Stimulated activated CD4-positive, alpha-beta T cell treated with anti-CD3 and anti-CD28 coated beads, TNF-alpha, amount 100 ng/mL, for 48 hours (primary cell): ENCODE measurements around the gene SECTM1.
"Not testable (repeated sequence)": the region's sequence is repeated elsewhere in the genome, so short reads cannot be mapped to it uniquely, and the experiment has no call there.

Experiments used
- DNase-seq, 3 donors: peaks; one replicate each; pipeline ENCODE4 v3.0.0-alpha.2; 2020; ENCODE audit warnings: low read depth in 3 of 3

The SECTM1 gene

DNA sequence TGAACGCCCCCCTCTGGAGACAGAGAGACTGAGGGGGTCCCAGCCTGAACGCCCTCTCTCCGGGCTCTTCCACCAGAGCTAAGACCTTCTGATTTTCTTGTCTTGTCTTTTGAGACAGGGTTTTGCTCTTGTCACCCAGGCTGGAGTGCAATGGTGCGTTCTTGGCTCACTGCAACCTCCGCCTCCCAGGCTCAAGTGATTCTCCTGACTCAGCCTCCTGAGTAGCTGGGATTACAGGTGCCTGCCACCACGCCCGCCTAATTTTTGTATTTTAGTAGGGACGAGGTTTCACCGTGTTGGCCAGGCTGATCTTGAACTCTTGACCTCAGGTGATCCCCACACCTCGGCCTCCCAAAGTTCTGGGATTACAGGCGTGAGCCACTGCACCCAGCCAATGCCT lies 14.4 kb upstream of the SECTM1 start:
- not testable (repeated sequence) for DNase-seq

DNA sequence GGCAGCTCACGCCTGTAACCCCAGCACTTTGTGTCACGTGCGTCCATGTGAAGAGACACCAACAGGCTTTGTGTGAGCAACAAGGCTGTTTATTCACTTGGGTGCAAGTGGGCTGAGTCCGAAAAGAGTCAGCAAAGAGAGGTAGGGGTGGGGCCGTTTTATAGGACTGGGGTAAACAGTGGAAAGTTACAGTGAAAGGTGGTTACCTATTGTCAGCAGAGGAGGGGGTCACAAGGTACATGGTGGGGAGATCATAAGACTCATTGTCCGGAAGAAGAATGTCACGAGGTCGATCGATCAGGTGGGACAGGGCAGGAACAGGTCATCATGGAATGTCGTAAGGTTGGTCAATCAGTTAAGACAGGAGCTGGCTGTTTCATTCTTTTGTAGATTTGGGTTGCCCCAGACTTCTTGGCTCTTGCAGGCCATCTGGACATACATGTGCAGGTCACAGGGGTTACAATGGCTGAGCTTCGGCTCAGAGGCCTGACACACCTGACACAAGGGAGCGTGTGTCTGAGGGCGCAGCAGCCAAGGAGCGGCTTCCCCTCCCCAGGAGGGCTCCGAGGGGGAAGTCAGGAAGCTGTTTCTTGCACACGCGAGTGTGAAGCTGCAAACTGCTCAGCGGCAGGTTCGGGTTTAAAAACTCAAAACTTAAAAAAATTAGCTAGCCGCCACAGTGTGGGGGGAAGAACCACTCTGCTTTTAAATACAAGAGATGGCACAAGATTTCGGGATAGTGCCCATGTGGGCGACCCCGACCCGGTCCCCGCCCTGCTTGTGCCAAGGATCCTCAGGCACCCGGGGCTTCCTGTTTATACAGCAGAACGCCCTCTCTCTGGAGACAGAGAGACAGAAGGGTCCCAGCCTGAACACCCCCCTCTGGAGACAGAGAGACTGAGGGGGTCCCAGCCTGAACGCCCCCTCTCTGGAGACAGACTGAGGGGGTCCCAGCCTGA lies 13.1 kb upstream of the SECTM1 start:
- no peak for DNase-seq

DNA sequence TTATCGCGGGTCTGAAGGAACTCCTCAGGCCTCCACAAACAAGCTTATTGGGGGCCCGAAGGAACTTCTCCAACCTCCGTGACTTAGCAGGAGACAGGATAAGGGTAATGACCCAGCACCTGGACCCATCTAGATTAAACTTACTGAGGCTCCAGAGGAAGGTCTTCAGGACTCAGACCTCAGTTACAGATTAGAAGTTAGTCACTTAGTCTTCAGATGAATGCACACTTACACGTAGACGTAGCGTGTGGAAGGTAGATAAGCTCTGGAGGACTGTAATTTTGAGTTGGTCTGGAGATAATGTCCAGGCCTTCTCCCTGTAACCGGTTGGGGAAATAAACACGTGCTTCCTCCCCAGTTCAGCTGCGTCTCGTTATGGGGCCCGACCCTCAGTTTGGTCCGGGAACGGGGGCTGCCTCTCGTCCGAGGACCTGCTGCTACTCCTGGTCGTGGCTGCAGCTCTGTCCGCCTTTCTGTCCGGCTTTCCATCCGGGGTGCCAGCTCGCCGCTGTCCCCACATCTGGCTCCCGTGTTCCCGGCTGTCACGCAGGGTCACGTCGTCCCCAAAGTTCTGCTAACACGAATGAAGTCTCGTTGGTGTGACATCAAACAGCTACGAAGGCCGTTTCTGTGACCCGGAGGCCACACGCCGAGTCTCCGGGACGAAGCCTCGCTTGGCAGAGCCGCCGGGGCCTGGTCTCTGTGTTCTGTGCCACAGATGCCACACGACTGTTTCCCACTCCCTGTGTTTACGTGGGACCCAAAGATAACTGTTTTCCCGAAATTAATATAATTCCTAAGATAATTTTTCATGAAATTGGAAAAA lies 11.8 kb upstream of the SECTM1 start:
- DNase-seq = no peak

DNA sequence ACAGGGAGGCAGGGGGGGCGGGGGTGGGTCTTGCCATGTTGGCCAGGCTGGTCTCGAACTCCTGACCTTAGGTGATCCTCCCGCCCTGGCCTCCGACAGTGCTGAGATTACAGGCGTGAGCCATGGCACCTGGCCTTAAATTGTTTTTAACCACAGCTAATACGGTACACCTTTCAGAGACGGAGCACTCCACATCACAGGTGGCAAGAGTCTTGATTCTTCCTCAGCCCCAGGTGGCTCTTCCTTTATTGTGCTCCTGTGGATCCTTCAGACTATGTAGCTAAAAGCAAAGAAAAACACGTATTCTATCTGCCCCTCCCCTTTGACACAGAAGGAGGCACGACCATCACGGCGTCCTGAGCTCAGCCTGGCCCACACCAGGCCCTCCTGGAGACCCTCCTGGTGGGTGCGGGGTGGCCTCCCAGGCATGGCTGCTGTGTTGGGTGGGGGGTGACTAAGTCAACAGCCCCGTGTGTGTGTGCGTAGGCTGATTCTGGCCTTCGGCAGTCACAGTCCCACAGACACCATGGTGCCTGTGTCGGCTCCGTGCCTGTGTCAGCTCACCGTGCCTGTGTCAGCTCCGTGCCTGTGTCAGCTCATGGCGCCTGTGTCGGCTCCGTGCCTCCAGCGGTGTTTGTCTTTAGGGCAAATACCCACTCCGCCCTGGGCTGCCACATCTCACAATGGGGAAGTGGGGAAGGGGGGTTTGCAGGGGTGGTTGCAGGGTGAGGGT lies 10.8 kb upstream of the SECTM1 start:
- DNase-seq = no peak

DNA sequence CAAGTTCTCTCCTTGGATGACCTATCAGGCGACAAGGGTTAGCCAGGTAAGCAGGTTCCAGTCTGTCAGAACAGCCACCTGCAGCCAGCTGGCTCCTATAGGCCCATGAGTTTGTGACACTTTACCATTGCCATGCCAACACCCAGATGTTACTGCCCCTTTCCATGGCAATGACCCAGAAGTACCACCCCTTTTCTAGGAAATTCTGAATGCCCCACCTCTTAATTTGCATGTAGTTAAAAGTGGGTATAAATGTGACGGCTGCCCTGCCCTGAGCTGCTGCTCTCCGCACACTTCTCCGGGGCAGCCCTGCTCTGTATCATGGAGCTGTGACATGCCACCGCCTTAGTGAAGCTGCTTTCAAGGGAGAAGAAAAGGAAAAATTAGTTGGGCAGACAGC lies 10.0 kb upstream of the SECTM1 start:
- no peak for DNase-seq

DNA sequence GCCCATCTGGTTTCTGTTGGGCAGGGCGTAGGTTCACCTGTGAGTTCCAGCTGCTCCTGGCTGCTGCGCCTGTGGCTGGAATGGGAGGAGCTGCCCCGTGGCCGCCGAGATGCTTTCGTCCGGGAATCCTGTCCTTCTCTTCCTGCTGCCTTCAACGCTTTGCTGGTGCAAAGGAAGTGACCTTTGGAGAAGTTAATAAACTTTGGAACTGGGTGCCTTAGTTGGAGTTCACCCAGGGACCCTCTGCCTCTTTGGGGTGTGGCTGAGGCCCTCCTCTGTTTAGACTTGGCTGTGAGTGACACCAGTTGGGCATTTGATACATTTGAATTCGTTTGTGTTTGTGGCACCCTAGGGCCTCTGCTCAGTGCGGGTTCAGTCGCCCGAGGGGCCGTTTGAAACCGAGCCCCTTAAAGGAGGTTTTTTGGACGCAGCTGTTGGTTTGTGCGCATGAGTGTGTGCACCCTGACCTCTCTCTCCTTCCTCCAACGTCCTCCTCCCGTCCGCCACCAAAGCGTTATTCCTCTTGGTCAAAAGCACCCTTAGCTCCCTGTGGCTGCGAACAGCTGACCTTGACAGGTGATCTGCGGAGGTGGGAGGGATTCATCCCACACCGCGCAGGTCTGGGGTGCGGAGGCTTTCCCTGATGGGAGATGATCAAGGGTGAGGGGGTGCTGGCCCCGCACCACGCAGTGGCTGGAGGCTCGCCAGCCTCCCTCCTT lies 9.0 kb upstream of the SECTM1 start:
- no peak for DNase-seq

DNA sequence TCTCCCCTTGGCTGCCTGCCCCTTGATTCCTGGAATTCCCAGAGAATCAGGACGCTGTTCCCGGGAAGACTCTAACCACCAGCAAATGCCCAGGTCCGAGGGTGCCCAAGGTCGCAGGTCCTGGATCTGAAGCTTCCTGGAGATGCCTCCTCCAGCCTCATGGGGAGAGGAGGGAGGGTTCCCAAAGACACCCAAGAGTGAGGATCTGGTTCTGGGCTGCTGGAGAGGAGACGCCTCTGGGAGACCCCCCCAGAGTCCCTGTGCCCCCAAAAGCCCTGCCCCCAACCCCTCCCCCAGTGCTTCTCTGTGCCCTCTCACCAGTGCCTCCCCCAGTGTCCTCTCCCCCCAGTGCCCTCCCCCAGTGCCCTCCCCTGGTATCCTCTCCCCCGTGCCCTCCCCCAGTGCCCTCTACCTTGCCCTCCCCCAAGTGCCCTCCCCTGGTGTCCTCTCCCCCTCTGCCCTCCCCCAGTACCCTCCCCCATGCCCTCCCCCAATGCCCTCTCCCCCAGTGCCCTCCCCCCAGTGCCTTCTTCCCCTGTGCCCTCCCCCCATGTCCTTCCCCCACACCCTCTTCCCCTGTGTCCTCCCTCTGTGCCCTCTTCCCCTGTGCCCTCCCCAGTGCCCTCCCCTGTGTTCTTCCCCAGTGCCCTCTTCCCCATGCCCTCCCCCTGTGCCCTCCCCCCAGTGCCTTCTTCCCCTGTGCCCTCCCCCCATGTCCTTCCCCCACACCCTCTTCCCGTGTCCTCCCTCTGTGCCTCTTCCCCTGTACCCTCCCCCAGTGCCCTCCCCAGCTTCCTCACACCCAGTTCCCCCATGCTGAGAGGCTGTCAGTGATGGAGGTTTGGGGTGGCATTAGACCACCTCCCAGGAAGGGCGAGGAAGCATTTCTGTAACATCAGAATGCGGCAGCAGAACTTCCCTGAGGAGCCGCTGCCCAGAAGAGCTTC lies 6.3 kb upstream of the SECTM1 start:
- DNase-seq = no peak

DNA sequence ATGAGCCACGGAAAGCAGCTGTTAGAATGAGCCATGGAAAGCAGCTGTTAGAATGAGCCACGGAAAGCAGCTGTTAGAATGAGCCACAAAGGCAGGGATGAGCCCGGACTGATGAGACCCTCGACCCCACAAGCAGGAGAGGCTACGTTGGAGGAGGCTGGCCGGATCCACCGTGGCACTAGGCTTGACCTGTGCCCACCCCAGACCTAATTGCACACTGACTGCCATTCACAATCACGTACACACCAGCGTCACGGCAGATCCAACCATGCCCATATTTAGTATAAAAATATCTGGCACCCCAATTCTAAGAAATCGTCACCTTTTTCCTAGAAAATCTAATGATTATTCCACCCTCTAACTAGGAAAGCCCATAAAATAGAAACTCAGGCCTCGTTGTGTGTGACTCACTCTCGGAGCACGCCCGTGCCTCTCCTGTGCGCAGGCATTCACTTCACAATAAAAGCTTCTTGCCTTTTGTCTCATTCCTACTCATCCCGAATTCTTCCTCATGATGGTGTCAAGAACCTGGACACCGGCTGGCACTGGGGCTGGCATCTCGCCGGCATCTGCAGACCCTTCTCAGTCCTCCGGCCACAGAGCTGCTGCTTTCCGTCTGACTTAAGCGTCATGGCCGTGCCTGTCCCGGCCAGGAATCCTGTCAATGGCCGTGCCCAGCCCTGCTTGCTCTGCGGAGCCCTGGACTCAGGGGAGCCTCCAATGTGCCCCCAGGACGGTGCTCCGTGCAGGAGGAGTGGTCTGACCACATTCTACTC lies 5.5 kb upstream of the SECTM1 start:
- DNase-seq = no peak

DNA sequence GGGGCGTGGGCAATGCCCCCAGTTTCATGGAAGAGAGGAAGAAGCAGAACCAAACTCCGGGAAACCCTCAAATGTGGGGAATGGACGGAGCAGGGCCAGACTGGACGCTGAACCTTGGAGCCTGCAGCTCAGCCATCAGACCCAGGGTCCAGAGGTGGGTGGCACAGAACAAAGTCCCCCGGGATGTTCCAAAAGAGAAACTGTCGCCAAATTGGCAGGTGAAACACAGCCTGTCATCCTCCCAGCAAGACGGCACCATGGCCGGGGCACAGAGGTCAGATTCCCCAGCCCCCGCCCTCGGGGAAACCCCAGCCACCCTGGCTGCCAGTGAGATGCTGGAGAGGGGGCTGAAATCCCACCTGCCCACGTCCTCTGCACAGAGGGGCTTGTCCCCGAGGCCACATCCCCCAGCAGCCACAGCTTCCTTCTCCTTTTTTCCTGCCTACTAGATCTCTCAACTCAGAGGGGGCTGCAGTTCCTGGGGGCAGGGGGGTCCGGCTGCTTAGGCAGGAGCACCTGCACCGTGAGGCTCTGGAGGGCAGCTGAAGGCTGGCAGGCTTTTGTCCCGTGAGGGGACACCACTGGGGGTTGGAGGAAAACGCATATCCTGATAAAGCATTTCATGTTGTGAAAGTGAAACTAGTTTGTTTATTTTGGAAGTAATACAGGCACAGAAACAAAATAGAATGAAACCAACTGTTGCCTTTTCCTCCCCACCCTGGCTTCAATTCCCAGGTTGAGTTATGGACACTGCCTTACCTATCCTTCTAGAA lies 1.2 kb upstream of the SECTM1 start:
- DNase-seq = no peak

DNA sequence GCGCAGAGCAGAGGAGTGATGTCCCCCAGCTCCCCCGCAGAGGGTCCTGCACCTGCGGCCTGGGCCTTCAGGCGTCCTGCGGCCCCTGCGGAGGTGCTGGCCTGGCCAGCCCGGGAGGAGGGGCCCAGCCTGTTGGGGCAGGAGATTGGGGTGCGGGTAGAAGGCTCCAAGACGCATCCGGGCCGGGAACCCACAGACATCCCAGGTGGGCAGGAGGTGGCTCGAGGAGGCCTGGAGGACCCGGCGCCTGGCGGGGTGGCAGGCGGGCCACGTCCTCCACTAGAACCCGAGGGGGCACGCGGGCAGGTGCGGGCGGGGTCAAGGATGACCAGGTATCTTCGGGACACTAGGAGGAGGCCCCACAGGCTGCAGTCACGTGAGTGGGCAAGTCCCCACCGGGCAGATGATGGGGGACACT lies 647 bp upstream of the SECTM1 start:
- no peak for DNase-seq

DNA sequence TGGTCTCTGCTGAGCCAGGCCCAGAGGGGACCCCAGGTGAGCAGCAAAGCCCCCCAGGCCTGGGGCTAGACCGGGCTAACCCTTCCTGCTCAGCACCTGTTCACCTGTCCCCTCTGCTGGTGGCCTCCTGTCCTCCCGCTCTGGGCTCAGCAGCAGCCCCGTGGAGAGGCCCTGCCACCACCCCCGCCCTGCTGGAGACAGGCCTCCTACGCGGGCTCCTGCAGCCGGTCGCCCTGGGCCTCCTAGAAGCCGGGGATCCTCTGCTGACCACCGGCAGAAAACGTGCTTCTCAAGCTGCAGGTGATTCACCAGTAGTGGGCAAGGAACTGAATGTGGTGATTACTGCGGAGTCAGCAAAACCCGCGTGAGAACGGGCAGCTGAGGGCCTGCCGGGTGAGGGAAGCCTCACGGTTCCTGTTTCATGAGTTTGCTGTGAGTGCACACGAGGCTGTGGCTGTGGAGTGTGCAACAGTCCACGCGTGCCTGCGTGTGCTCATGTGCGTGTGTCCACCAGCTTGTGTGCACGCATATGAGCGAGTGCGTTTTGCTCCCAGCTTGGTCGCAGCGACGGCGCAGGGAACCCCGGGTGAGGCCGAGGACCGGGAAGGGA lies 792 bp downstream of the SECTM1 start:
- no peak for DNase-seq

DNA sequence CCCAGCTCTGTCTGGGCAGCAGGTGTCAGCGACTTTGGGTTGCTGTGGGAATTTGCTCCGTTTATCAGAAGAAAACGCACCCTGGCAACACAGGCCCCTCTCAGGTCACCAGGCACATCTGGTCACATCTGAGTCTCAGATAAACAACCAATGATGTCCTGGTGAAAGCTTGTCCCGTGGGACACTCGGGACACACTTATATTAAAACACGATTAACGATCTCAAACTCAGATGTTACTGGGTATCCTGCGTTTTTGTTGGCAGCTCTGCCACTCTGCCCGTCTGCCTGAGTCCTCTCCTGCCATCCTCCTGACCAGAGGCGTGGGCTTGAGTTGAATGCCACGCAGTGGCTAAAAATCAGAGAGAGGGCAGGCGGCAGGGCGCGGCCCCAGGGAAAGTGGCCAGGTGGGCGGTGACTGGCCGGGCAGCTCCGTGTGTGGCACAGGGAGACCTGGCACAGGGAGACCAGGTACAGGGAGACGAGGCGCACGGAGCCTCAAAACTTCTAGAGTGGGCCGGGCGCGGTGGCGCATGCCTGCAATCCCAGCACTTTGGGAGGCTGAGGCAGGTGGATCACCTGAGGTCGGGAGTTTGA lies 2.1 kb downstream of the SECTM1 start:
- DNase-seq = no peak

DNA sequence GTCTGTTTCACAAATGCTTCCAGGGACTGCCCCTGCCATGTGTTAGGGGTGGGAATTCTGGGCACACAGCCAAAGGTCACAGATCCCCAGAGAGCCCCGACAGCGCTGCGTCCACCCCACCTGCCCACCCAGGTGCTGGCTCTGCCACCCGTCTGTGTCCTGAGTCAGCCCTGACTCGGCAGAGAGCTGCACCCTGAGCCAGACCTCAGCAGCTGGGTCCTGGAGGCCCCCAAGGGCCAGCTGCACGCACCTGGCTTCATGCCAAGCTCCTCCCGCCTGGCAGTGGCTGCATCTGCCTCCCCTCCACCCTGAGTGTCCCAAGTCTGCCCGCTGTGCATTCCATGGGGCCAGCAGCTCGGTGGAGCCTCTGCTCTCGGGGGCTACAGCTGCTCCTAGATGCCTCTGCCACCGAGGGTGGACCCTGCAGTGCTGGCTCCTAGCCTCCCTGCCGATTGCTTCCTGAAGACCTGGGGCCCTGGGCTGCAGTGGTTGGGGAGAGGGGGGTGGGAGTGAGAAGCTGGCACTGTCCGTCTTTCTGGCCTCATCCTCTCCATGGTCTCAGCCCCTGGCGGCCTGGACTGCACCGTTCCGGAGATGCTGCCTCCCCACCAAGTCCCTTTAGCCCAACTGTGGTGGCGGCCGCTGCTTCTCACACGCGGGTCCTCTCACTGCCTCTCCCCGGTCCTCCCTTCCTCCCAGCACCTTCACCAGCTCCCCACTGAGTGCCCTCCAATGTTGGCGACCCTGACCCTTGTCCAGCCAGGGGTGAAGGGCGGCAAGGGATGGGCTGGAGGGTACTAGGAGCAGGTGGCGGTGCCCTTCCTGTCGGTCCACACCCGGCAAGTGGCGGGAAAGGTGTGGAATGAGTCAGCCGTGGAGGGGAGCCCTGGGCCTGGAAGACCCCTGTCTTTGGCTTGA lies 3.0 kb downstream of the SECTM1 start:
- no peak for DNase-seq

DNA sequence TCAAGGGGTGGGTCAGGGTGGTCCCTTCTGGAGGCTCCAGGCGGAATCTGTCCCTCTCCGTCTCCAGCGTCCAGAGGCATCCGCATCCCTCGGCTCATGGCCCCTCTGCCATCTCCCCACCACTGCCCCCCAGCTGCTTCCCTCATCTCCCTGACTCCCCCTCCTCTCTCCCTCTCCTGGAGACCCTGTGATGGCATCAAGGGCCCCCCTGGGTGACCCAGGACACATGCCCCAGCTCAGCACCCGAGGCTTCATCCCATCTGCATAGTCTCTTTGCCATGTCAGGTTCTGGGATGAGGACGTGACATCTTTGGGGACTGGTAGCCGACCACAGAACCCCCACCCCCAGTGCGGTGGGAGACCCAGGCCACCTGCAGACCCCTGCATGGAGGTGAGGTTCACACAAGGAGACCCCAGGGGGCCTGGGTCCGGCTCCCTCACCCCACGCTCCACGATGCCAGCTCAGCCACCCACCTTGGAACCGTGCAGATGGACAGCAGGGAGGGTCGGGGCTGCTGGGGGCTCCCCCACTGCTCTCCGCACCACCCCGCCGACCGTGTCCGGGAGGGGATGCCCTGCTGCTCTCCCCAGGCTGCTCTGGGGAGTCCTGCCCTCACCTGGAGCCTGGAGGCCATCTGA lies 3.8 kb downstream of the SECTM1 start:
- no peak for DNase-seq

DNA sequence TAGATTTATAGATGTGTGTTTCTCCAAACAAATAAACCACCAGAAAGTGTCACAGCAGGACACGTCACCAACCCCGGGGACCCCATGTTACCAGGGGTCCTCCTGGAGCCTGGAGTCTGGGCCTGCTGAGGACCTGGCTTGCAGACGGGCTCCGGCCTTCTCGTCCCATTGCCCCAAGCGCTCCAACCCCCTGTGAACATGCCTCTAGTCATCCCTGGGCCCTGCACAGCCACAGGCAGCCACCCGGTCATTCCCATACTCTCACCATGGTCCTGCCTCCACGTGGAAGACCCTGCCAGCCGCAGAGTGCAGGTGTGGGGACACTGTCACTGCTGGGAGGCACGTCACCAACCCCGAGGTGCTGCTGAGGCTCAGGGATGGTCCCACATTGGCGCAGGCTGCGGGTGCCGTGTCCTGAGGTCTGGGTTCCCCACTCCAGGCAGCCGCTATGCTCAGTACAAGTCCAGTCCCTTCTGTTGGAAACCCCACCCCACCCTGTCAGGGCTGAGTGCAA lies 4.5 kb downstream of the SECTM1 start:
- no peak for DNase-seq
